Measurements from ENCODE around the gene HBM. TPM values are rescaled to one million over a fixed set of nuclear protein-coding genes. Genes with fewer than 3 reads are reported as not detected.

The HBM gene
- total RNA-seq, 2 donors from 2014 or later, result not detected

DNA sequence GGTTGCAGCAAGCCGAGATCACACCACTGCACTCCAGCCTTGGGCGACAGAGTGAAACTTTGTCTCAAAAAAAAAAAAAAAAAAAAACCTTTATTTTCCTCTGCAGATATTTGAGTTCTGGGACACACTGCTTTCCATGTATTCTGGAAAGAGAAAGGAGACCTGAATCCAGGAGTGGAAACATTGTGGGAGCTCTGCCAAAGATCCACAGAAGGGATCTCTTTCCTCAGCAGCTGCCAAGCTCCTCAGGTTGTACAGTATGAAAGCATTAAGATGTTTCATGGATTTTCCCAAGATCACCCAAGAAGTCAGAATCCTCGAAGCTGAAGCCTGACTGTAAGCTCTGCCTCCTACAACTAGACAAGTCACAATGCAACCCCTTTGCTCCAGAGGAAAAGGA lies 40.8 kb upstream of the HBM start:
- H3K36me3 ChIP-seq, result no peaks in the 10 kb centered on the region
- H3K27ac ChIP-seq, result no peak overlapping the region
- no peaks in the 10 kb centered on the region for H3K27me3 ChIP-seq (replicated peaks; ENCODE audit: insufficient read depth)
- TF ChIP-seq POLR2AphosphoS5 (IDR thresholded peaks at IDR 0.05) (no peak), POLR2A (IDR thresholded peaks at IDR 0.05) (no peak)
- TF ChIP-seq, protein P1, sequence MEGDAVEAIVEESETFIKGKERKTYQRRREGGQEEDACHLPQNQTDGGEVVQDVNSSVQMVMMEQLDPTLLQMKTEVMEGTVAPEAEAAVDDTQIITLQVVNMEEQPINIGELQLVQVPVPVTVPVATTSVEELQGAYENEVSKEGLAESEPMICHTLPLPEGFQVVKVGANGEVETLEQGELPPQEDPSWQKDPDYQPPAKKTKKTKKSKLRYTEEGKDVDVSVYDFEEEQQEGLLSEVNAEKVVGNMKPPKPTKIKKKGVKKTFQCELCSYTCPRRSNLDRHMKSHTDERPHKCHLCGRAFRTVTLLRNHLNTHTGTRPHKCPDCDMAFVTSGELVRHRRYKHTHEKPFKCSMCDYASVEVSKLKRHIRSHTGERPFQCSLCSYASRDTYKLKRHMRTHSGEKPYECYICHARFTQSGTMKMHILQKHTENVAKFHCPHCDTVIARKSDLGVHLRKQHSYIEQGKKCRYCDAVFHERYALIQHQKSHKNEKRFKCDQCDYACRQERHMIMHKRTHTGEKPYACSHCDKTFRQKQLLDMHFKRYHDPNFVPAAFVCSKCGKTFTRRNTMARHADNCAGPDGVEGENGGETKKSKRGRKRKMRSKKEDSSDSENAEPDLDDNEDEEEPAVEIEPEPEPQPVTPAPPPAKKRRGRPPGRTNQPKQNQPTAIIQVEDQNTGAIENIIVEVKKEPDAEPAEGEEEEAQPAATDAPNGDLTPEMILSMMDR (IDR thresholded peaks at IDR 0.05), result no peak
- DNase-seq (ENCODE audit: low spot score), result no peak
- H3K9me3 ChIP-seq, result no peaks in the 10 kb centered on the region
- H3K4me1 ChIP-seq (replicated peaks), result no peaks in the 10 kb centered on the region
- no peak overlapping the region for H3K4me3 ChIP-seq
- WGBS, result 78% methylated on average over 3 of the region's 3 CpGs
- intact Hi-C loops (cut with DNase I), result no loop called here

DNA sequence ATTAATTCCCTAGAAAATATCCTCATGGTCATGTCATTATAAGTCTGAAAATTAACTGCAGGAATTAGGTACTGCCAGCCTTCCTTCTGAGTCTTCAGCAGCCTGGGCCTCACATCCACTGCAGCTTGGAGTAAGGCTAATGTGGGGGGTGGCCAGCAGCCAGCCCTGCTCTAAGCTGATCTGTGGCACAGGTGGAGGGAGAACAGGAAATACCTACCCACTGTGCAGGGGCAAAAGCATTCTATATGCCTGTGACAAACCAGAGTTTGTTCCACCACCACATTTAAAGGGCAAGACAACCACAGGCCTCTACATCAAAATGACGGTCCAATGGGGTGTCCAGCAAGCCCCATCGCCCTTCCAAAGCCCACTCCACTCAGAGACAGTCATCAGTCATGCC lies 36.7 kb upstream of the HBM start:
- TF ChIP-seq POLR2AphosphoS5 (IDR thresholded peaks at IDR 0.05) (no peak), POLR2A (IDR thresholded peaks at IDR 0.05) (no peak)
- TF ChIP-seq, protein P1 (IDR thresholded peaks at IDR 0.05), result no peak
- no peaks in the 10 kb centered on the region for H3K4me1 ChIP-seq (replicated peaks)
- no peak overlapping the region for H3K27ac ChIP-seq
- H3K27me3 ChIP-seq (replicated peaks; ENCODE audit: insufficient read depth), result no peaks in the 10 kb centered on the region
- WGBS, result 97% methylated on average over 2 of the region's 2 CpGs
- no peaks in the 10 kb centered on the region for H3K9me3 ChIP-seq
- no peaks in the 10 kb centered on the region for H3K36me3 ChIP-seq
- no peak for DNase-seq (ENCODE audit: low spot score)
- intact Hi-C loops (cut with DNase I), result no loop called here
- no peak overlapping the region for H3K4me3 ChIP-seq

DNA sequence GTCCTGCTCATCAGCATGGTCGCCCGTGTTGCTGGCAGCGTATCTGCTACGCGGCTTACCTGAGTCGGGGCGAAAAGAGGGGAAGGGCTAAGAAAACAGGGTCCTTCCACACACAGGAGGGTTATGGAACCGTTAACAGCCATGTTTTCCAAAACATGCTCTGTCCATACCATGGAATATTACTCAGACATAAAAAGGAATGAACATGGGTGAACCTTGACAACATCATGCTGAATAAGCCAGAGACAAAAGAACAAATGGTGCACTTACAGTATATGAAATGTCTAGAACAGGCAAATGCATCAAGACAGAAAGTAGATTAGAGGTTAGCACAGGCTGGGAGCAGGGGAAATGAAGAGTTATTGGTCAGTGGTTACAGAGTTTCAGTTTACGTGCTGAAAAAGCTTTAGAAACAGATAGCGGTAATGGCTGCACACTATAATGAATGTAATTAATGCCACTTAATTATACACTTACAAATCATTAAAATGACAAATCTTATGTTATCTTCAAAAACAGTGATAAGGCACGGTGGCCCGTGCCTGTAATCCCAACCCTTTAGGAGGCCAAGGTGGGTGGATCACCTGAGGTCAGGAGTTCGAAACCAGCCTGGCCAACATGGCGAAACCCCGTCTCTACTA lies 35.1 kb upstream of the HBM start:
- H3K27me3 ChIP-seq (replicated peaks; ENCODE audit: insufficient read depth), result no peaks in the 10 kb centered on the region
- no peaks in the 10 kb centered on the region for H3K9me3 ChIP-seq
- no peaks in the 10 kb centered on the region for H3K36me3 ChIP-seq
- DNase-seq (ENCODE audit: low spot score), result no peak
- 90% methylated on average over 15 of the region's 15 CpGs for WGBS
- no peak for TF ChIP-seq POLR2A (IDR thresholded peaks at IDR 0.05)
- TF ChIP-seq, protein P1 (IDR thresholded peaks at IDR 0.05), result no peak
- no peak for TF ChIP-seq POLR2AphosphoS5 (IDR thresholded peaks at IDR 0.05)
- no peaks in the 10 kb centered on the region for H3K4me1 ChIP-seq (replicated peaks)
- H3K27ac ChIP-seq, result no peak overlapping the region
- H3K4me3 ChIP-seq, result no peak overlapping the region
- intact Hi-C loops (cut with DNase I), result no loop called here

DNA sequence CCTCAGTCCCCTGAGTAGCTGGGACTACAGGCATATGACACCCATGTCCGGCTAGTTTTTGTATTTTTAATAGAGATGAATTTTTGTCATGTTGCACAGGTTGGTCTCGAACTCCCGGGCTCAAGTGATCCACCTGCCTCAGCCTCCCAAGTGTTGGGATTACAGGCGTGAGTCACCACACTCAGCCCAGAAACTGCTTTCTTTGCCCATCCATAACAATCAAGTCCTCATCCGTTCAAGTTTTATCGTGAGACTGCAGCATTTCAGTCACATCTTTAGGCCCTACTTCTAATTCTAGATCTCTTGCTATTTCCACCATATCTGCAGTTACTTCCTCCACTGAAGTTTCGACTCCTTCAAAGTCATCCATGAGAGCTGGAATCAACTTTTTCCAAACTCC lies 33.7 kb upstream of the HBM start:
- Histone ChIP-seq H3K27ac (no peak overlapping the region), H3K4me1 (replicated peaks) (no peaks in the 10 kb centered on the region), H3K9me3 (no peaks in the 10 kb centered on the region), H3K27me3 (replicated peaks; ENCODE audit: insufficient read depth) (no peaks in the 10 kb centered on the region), H3K36me3 (no peaks in the 10 kb centered on the region), H3K4me3 (no peak overlapping the region)
- 96% methylated on average over 7 of the region's 7 CpGs for WGBS
- no peak for TF ChIP-seq POLR2AphosphoS5 (IDR thresholded peaks at IDR 0.05)
- TF ChIP-seq, protein P1 (IDR thresholded peaks at IDR 0.05), result no peak
- TF ChIP-seq POLR2A (IDR thresholded peaks at IDR 0.05), result no peak
- DNase-seq (ENCODE audit: low spot score), result no peak
- intact Hi-C loops (cut with DNase I), result no loop called here

DNA sequence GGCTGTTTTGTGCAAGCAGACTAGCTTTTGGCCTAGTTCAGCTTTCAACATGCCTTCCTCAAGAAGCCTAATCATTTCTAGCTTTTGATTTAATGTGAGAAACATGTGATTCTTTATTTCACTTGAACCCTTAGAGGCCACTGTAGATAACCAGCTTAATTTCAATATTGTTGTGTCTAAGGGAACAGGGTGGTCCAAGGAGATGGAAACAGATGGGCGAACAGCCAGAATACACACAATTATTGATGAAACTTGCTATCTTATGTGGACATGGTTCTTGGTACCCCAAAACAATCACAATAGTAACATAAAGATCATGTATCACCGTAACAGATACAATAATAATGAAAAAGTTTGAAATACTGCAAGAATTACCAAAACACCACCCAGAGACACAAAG lies 32.1 kb upstream of the HBM start:
- no peaks in the 10 kb centered on the region for H3K36me3 ChIP-seq
- no peaks in the 10 kb centered on the region for H3K27me3 ChIP-seq (replicated peaks; ENCODE audit: insufficient read depth)
- intact Hi-C loops (cut with DNase I), result no loop called here
- H3K27ac ChIP-seq, result no peak overlapping the region
- TF ChIP-seq POLR2A (IDR thresholded peaks at IDR 0.05) (no peak), POLR2AphosphoS5 (IDR thresholded peaks at IDR 0.05) (no peak)
- TF ChIP-seq, protein P1 (IDR thresholded peaks at IDR 0.05), result no peak
- WGBS, result 93% methylated on average over 2 of the region's 2 CpGs
- H3K4me1 ChIP-seq (replicated peaks), result no peaks in the 10 kb centered on the region
- no peak overlapping the region for H3K4me3 ChIP-seq
- H3K9me3 ChIP-seq, result no peaks in the 10 kb centered on the region
- no peak for DNase-seq (ENCODE audit: low spot score)
